Measurements from ENCODE around the gene TXNDC11. TPM values are rescaled to one million over a fixed set of nuclear protein-coding genes. Genes with fewer than 3 reads are reported as not detected.

TXNDC11 gene
- total and polyA plus RNA-seq, 9 of the 15 experiments (the other 6 are each of a cell fraction or from before 2014, with no cell fraction given) = 0.66 to 32.6 (median 26.2) TPM

GRCh38 chr16:11784038-11784369 is 41.3 kb upstream of the TXNDC11 start:
- H2AFZ ChIP-seq (ENCODE audit: low read depth, low read length) = no peak overlapping the region
- no peak overlapping the region for H3K4me3 ChIP-seq
- intact Hi-C loops (cut with micrococcal nuclease) = no loop called here
- DNase-seq (ENCODE audit: extremely low read depth in 1 of 4, low spot score in 3 of 4) (no peak), ATAC-seq (no peak), FAIRE-seq (no peak)
- H3K9me3 ChIP-seq (replicated peaks; ENCODE audit: control insufficient read depth, insufficient read depth, low read depth, low read length) = no peaks in the 10 kb centered on the region
- peaks cover 7 to 19% of the 10 kb centered on the region in 2 experiments for H3K4me1 ChIP-seq (replicated peaks in 1 of 2; ENCODE audit: control insufficient read depth in 2 of 2, insufficient read depth in 2 of 2, low read length in 2 of 2)
- peak overlapping the region; percentile 15; the same call in 1 of the 3 replicates for H3K27ac ChIP-seq (ENCODE audit: extremely low read depth, low read depth, low read length)
- H3K4me2 ChIP-seq (ENCODE audit: insufficient read depth, low read length) = peak overlapping the region; percentile 72; the same call in 1 of the 2 replicates
- peaks cover 10% of the 10 kb centered on the region; the same call in 1 of the 2 replicates for H4K20me1 ChIP-seq (replicated peaks; ENCODE audit: control insufficient read depth, insufficient read depth, low read length)
- peaks cover 32% of the 10 kb centered on the region; the same call in 2 of the 3 replicates for H3K36me3 ChIP-seq (ENCODE audit: control insufficient read depth, insufficient read depth, low read length)
- H3K27me3 ChIP-seq (ENCODE audit: control insufficient read depth in 2 of 2, insufficient read depth in 2 of 2, low read length in 2 of 2) = no peaks in the 10 kb centered on the region
- ChIA-PET CTCF (ENCODE audit: low intra/inter-chr PET ratio) (no interaction called here), POLR2A (interaction anchor here (0.6 to 1.5 kb wide), 4 partner anchors 12 to 41 kb away, joined by 3 to 5 read pairs (median 4); partner anchors contain the start of genes TXNDC11 and ZC3H7A)
- H3K9me1 ChIP-seq (ENCODE audit: control insufficient read depth, insufficient read depth, low read length) = no peaks in the 10 kb centered on the region
- BruUV-seq (replicated peaks) = no TSS peak
- peak overlapping the region in 1 of 2 experiments; percentile 45; a peak in 1 of 4 replicates for H3K9ac ChIP-seq (ENCODE audit: insufficient read depth in 1 of 2, low read depth in 2 of 2, low read length in 2 of 2)
- TF ChIP-seq, protein P1, sequence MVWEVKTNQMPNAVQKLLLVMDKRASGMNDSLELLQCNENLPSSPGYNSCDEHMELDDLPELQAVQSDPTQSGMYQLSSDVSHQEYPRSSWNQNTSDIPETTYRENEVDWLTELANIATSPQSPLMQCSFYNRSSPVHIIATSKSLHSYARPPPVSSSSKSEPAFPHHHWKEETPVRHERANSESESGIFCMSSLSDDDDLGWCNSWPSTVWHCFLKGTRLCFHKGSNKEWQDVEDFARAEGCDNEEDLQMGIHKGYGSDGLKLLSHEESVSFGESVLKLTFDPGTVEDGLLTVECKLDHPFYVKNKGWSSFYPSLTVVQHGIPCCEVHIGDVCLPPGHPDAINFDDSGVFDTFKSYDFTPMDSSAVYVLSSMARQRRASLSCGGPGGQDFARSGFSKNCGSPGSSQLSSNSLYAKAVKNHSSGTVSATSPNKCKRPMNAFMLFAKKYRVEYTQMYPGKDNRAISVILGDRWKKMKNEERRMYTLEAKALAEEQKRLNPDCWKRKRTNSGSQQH (CRISPR knock-in tag; IDR thresholded peaks at IDR 0.05) = no peak
- TF ChIP-seq ATF7 (IDR thresholded peaks at IDR 0.05) (no peak), NFATC3 (IDR thresholded peaks at IDR 0.05) (no peak), CEBPG (CRISPR knock-in tag; IDR thresholded peaks at IDR 0.05) (no peak), CEBPG (tag; conservative IDR thresholded peaks at IDR 0.05 in 1 of 2, IDR thresholded peaks at IDR 0.05 in 1 of 2) (no peak)
- H3K79me2 ChIP-seq (ENCODE audit: control insufficient read depth, insufficient read depth, low read length) = peaks cover 79% of the 10 kb centered on the region
- in situ Hi-C loops (cut with MboI) = no loop called here
